Fibroblast of pulmonary artery (primary cell): ENCODE data around the gene CAMK2B.

ENCODE experiments used
- DNase-seq: peaks from one replicate; pipeline ENCODE4 v3.0.0-alpha.2; 2010; ENCODE audit warnings: low read depth
- H3K4me3 ChIP-seq: replicated peaks from 2 replicates; pipeline ENCODE4 v1.5.1; 2011; ENCODE audit warnings: low read depth, mild to moderate bottlenecking, control low read depth, low read length, moderate library complexity
- CTCF ChIP-seq: IDR thresholded peaks from 2 replicates; pipeline ENCODE4 v1.5.1; 2011; ENCODE audit warnings: mild to moderate bottlenecking, control low read depth, low read length, inconsistent platforms; ENCODE audit errors: missing control alignments

Gene CAMK2B

GRCh38 chr7:44286618-44287487, 38.5 kb downstream of the CAMK2B start:
- no peak overlapping the region for H3K4me3 ChIP-seq
- no peak for DNase-seq
- no peak for TF ChIP-seq CTCF

- no peak overlapping the region for H3K4me3 ChIP-seq
- no peak for TF ChIP-seq CTCF
- DNase-seq = no peak
Observed at GRCh38 chr7:44286182-44286617, 39.2 kb downstream of the CAMK2B start.

DNA sequence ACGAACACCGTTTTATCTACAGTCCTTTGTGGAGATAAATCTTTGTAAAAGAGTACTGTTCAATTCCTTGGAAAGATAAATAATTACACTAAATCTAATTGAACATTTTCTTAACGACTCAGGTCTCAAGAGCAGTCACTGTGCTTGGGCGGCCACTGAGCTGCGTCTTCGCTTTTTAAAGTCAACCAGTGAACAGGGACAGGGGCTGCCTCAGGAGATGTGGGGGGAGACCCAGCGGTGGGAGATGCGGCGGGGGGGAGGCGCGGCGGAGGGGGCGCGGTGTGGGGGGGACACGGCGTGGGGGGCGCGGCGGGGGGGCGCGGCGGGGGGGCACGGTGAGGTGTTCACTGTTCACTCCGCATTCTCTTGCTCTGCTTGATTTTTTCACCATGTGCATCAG, 39.8 kb downstream of the CAMK2B start:
- no peak overlapping the region for H3K4me3 ChIP-seq
- no peak for DNase-seq
- no peak for TF ChIP-seq CTCF

DNA sequence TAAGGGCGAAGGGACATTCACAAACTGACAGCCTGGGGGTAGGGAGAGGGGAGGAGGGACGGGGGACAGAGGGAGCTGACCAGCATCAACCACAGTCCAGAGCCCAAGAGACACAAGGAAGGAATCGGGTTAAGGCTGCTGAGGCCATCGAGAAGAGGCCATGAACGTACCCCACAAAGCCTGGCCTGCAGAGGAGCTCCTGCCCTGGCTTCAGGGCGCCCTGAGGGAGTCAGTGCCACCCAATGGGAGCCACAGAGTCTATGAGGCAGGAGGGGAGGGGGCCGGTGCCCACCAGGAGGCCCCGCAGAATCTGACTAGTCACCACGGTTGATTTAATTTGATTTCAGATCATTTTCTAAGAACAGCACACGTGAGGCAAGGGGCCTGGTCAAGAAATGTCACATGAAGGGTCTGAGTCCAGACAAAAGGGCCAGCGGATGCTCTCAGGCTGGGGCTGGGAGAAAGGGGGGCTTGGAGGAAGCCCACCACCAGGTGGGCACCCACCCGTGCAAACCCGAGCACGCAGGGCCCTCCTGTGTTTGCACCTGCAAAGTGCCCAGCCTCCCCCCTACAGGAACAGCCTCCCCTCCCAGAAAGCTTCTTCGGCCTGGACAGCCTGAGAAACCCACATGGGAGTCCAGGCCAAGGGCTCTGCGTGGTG, 40.4 kb downstream of the CAMK2B start:
- TF ChIP-seq CTCF = no peak
- H3K4me3 ChIP-seq = no peak overlapping the region
- DNase-seq = no peak

DNA sequence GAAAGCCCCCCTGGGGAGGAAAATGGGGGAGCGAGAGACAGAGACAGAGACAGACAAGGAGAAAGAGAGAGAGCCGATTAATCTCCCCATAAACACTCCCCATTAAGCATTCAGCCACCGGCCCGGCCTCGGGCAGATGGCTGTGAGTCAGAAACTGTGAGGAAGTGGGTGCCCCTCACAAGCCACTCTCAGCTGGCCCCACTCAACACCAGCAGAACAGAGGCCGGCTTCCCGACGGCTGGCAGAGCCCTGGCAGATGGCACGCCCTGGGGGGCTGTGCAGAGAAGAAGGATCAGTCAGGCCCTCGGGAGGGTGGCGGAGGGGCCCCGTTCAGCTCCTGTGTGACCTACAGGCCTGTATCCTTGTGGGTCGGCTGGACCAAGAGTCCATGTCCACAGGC, 41.2 kb downstream of the CAMK2B start:
- DNase-seq = no peak
- no peak for TF ChIP-seq CTCF
- no peak overlapping the region for H3K4me3 ChIP-seq

GRCh38 chr7:44283381-44284211, 41.8 kb downstream of the CAMK2B start:
- no peak for DNase-seq
- H3K4me3 ChIP-seq = no peak overlapping the region
- TF ChIP-seq CTCF = no peak
